Left lung (tissue), 10 donors: ENCODE results near the gene LTF. TPM values are rescaled to one million over a fixed set of nuclear protein-coding genes. Genes with fewer than 3 reads are reported as not detected.
"Not testable (repeated sequence)": the region's sequence is repeated elsewhere in the genome, so short reads cannot be mapped to it uniquely, and the experiment has no call there.

ENCODE experiments used
- ATAC-seq: fragments of 200-7000 bp; cut with Tn5 transposase; one replicate; pipeline ENCODE4 v1.9.1; 2020; ENCODE audit warnings: moderate library complexity
- DNase-seq, 4 donors: peaks; one replicate each; pipeline ENCODE4 v3.0.0-alpha.2; 2013 to 2020
- H3K27ac ChIP-seq, 2 donors: fragments of 200-600 bp; sonication (generic) in 1 of 2; one replicate each; pipeline versions ENCODE4 v1.5.0 to v1.8.0; 2020 to 2021
- H3K27me3 ChIP-seq, 2 donors: fragments of 200-600 bp; sonication (generic) in 1 of 2; one replicate each; pipeline versions ENCODE4 v1.5.0 to v1.8.0; 2020 to 2021
- H3K36me3 ChIP-seq, 2 donors: fragments of 200-600 bp; sonication (generic) in 1 of 2; one replicate each; pipeline versions ENCODE4 v1.5.0 to v1.8.0; 2020 to 2021
- H3K4me1 ChIP-seq, 2 donors: fragments of 200-600 bp; one replicate each; pipeline ENCODE4 v1.8.0; 2021
- H3K4me3 ChIP-seq, 2 donors: fragments of 200-600 bp; sonication (generic) in 1 of 2; one replicate each; pipeline versions ENCODE4 v1.5.0 to v1.8.0; 2020 to 2021; ENCODE audit warnings: mild to moderate bottlenecking in 1 of 2
- H3K9me3 ChIP-seq, 2 donors: fragments of 200-600 bp; sonication (generic) in 1 of 2; one replicate each; pipeline versions ENCODE4 v1.5.0 to v1.8.0; 2020 to 2021
- CTCF ChIP-seq, 2 donors: fragments of 200-600 bp; sonication (generic) in 1 of 2; IDR thresholded peaks; one replicate each; pipeline versions ENCODE4 v1.5.0 to v1.8.0; 2021; ENCODE audit warnings: antibody characterized with exemption in 2 of 2
- intact Hi-C, 2 donors: fragments of 100-400 bp; cut with DNase I; formaldehyde crosslinking; loops; one replicate each; pipeline versions ENCODE4 v1.11.2 to v1.14.2; 2022
- polyA plus RNA-seq, 6 donors: library from polyadenylated mRNA; unstranded; fragments of 120-200 nt; gene quantifications; one replicate each; pipeline ENCODE4 v1.2.1, GENCODE V29; 2013; ENCODE audit not compliant: insufficient read length in 6 of 6
- total RNA-seq, 2 donors: library from RNA; stranded (reverse); fragmentation: NEBNext Ultra II Directional; extraction: Animal tissue kit (Norgen Biotek cat#: 25700); gene quantifications; one replicate each; pipeline ENCODE4 v1.2.1, GENCODE V29; 2021
- donor health status: DM: no; HTN: yes; CAD: no.
- donor health status: DM: no; HTN: no; CAD: no.

Gene LTF
- total and polyA plus RNA-seq, 8 donors: 2.3 to 113 (median 5.5) TPM

DNA sequence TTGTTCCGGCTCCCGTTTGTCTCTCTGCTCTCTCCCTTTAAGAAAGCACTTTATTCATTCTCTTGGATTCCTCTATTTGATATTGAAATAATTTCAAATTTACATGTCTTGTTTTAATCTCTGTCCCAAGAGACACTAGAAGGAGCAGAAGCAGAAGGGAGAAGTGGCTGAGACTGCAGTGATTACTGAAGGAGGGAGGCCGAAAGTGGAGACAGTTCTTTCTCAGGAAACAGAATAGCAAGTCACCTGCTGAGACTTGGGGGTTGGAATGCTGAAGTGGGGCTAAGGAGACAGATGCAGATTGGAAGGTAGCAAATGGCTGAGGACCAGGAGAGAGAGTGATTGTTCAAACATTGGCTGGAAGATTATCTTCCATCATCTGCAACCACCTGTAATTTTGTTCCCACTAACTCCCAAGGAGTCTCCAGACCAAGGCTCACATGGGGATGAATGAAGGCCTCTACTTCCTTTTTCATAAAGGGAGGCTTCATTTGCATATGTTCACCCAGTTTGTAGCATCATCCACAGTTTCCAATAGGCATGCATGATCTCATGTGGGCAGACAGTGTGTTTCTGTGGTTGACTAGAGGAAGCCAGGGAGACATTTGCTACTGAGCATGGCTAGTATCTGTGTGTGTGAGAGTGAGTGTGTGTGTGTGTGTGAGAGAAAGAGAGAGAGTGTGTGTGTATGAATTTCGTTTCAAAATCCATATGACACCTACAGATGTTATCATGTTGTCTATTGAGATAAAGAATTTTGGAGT lies 24.0 kb downstream of the LTF start:
- intact Hi-C loops: no loop called here
- Histone ChIP-seq H3K36me3 (peaks cover 0 to 54% of the 10 kb centered on the region in 2 donors), H3K4me3 (no peak overlapping the region), H3K9me3 (no peaks in the 10 kb centered on the region), H3K27me3 (no peaks in the 10 kb centered on the region), H3K27ac (no peak overlapping the region), H3K4me1 (no peaks in the 10 kb centered on the region)
- ATAC-seq (peak; percentile 43), DNase-seq (no peak)
- TF ChIP-seq CTCF (IDR thresholded peaks at IDR 0.05): no peak

DNA sequence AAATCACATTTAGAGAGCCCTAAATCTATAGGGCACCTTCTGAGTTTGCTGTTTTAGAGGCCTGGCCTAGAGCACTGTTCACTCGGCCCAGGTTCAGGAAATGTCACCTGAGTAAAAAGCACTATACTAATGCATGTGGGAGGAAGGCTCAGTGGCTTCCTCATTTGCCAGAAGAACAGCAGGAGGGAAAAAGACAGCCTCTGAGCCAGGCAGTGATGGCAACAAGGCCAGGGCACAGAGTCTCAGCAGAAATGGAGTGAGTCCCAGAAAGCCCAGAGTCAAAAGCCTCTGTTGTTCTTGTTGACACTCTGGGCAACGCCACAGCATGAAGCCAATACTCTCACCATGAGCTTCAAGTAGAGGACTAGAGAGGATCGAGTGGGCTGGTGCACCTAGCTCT lies 25.9 kb downstream of the LTF start:
- TF ChIP-seq CTCF (IDR thresholded peaks at IDR 0.05): no peak
- DNase-seq: no peak
- intact Hi-C loops: loop anchor here in 1 of 2 donors (10.0 kb wide), 1 partner anchor 504 kb away; no protein-coding TSS in a partner anchor

GRCh38 chr3:46435081-46435726 lies 29.5 kb downstream of the LTF start:
- intact Hi-C loops: loop anchor here in 1 of 2 donors (10.0 kb wide), 1 partner anchor 500 kb away; no protein-coding TSS in a partner anchor
- peak overlapping the region in 1 of 2 donors; percentile 1 for H3K27ac ChIP-seq
- DNase-seq (no peak), ATAC-seq (no peak)
- H3K9me3 ChIP-seq: peaks cover 0 to 9% of the 10 kb centered on the region in 2 donors
- H3K27me3 ChIP-seq: no peaks in the 10 kb centered on the region
- H3K4me1 ChIP-seq: no peaks in the 10 kb centered on the region
- peaks cover 0 to 44% of the 10 kb centered on the region in 2 donors for H3K36me3 ChIP-seq
- H3K4me3 ChIP-seq: no peak overlapping the region
- TF ChIP-seq CTCF (IDR thresholded peaks at IDR 0.05): no peak

More for the DNA sequence above, 25.9 kb downstream of the LTF start:
- peaks cover 0 to 44% of the 10 kb centered on the region in 2 donors for H3K36me3 ChIP-seq
- peak overlapping the region in 1 of 2 donors; percentile 46 for H3K27ac ChIP-seq
- no peaks in the 10 kb centered on the region for H3K27me3 ChIP-seq
- no peaks in the 10 kb centered on the region for H3K4me1 ChIP-seq
- H3K9me3 ChIP-seq: no peaks in the 10 kb centered on the region
- no peak overlapping the region for H3K4me3 ChIP-seq
- ATAC-seq: no peak

DNA sequence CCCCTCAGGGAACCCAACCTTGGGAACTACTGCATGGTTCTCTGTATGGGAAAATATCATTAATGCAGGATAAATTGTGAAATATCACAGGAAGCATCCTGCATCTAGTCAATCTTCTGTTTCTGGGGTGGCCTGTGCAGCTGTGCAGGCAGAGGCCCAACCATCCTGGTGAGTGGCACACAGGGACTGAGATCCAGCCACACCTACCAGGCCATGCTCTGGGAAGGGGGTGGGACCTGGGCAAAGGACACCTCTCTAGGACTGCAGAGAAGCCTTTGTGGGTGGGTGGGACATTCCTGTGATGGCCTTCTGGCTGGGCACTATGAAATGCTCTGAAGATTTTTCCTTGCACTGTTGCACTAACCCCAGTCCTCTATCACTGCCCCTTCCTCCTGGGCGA lies 30.9 kb downstream of the LTF start:
- ATAC-seq (no peak), DNase-seq (no peak)
- no peak for TF ChIP-seq CTCF (IDR thresholded peaks at IDR 0.05)
- Histone ChIP-seq H3K4me1 (no peaks in the 10 kb centered on the region), H3K27me3 (no peaks in the 10 kb centered on the region), H3K4me3 (no peak overlapping the region), H3K9me3 (peaks cover 0 to 9% of the 10 kb centered on the region in 2 donors), H3K27ac (peak overlapping the region in 1 of 2 donors; percentile 50), H3K36me3 (peaks cover 0 to 39% of the 10 kb centered on the region in 2 donors)
- intact Hi-C loops: loop anchor here in 1 of 2 donors (10.0 kb wide), 1 partner anchor 499 kb away; no protein-coding TSS in a partner anchor

DNA sequence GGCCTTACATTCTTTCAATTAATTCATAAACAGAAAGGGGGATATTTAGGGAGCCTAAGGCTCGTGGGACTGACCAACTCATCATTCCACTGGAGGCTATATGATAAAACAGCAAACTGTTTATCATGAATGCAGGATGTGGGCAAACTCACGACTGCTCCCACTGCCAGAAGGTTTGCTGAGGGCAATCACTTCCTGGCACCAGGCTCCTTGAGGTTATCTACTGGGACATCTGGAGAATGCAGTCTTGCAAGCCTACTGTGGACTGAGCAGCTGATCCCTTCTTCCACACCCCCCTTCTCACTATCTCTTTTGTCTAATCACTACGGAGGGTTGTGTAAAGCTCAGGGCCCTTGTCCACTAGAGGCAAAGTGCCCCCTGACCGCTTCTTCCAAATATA lies 31.6 kb downstream of the LTF start:
- intact Hi-C loops: loop anchor here in 1 of 2 donors (10.0 kb wide), 1 partner anchor 498 kb away; no protein-coding TSS in a partner anchor
- peak overlapping the region in 1 of 2 donors; percentile 50 for H3K27ac ChIP-seq
- H3K4me1 ChIP-seq, H3K9me3 ChIP-seq, H3K4me3 ChIP-seq, DNase-seq, H3K27me3 ChIP-seq, ATAC-seq: not testable (repeated sequence)
- H3K36me3 ChIP-seq: peaks cover 0 to 34% of the 10 kb centered on the region in 2 donors

DNA sequence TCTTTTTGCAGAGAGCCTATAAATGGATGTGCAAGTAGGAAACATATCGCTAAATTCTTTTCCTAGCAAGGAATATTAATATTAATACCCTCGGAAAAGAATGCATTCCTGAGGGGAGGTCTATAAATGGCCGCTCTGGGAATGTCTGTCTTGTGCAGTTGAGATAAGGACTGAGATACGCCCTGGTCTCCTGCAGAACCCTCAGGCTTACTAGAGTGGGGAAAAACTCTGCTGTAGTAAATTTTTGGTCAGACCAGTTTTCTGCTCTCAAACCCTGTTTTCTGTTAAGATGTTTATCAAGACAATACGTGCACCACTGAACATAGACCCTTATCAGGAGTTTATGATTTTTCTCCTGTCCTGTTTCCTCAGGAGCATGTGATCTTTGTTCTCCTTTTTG lies 32.8 kb downstream of the LTF start:
- ATAC-seq, DNase-seq, H3K9me3 ChIP-seq, H3K4me3 ChIP-seq, H3K4me1 ChIP-seq, H3K27me3 ChIP-seq: not testable (repeated sequence)
- Histone ChIP-seq H3K36me3 (peaks cover 0 to 28% of the 10 kb centered on the region in 2 donors), H3K27ac (peak overlapping the region in 1 of 2 donors; percentile 15)
- intact Hi-C loops: loop anchor here in 1 of 2 donors (10.0 kb wide), 1 partner anchor 497 kb away; no protein-coding TSS in a partner anchor

GRCh38 chr3:46430879-46431278 lies 33.8 kb downstream of the LTF start:
- ATAC-seq, H3K9me3 ChIP-seq, H3K27me3 ChIP-seq, DNase-seq, H3K4me3 ChIP-seq, H3K4me1 ChIP-seq: not testable (repeated sequence)
- H3K27ac ChIP-seq: peak overlapping the region in 1 of 2 donors; percentile 15
- H3K36me3 ChIP-seq: peaks cover 0 to 18% of the 10 kb centered on the region in 2 donors
- intact Hi-C loops: loop anchor here in 1 of 2 donors (10.0 kb wide), 1 partner anchor 496 kb away; no protein-coding TSS in a partner anchor
